GM18861 (cell line): ENCODE data around the gene ZNF280B.
"Not testable (repeated sequence)": the region's sequence is repeated elsewhere in the genome, so short reads cannot be mapped to it uniquely, and the experiment has no call there.

Source experiments
- ATAC-seq: cut with Tn5 transposase; IDR thresholded peaks from one replicate; pipeline ENCODE4 v1.9.1; 2021; ENCODE audit not compliant: unreplicated experiment

The ZNF280B gene

GRCh38 chr22:22536515-22536914 lies 28.0 kb upstream of the ZNF280B start:
- no peak for ATAC-seq

GRCh38 chr22:22535662-22536061 lies 27.1 kb upstream of the ZNF280B start:
- no peak for ATAC-seq

- no peak for ATAC-seq
Observed at GRCh38 chr22:22534604-22535415, 26.3 kb upstream of the ZNF280B start.

GRCh38 chr22:22533863-22534262 lies 25.3 kb upstream of the ZNF280B start:
- ATAC-seq = no peak

- ATAC-seq = no peak
Observed at GRCh38 chr22:22533417-22533816, 24.9 kb upstream of the ZNF280B start.

GRCh38 chr22:22532547-22533071 lies 24.1 kb upstream of the ZNF280B start:
- not testable (repeated sequence) for ATAC-seq

GRCh38 chr22:22531770-22532546 lies 23.4 kb upstream of the ZNF280B start:
- no peak for ATAC-seq

- ATAC-seq = no peak
Observed at GRCh38 chr22:22528780-22529179, 20.2 kb upstream of the ZNF280B start.

- no peak for ATAC-seq
Observed at GRCh38 chr22:22527312-22527711, 18.8 kb upstream of the ZNF280B start.

GRCh38 chr22:22526125-22526912 lies 17.8 kb upstream of the ZNF280B start:
- no peak for ATAC-seq

GRCh38 chr22:22523494-22523893 lies 15.0 kb upstream of the ZNF280B start:
- ATAC-seq = no peak

GRCh38 chr22:22521631-22522030 lies 13.1 kb upstream of the ZNF280B start:
- no peak for ATAC-seq

- ATAC-seq = no peak
Observed at GRCh38 chr22:22520667-22521602, 12.4 kb upstream of the ZNF280B start.

GRCh38 chr22:22520020-22520656 lies 11.6 kb upstream of the ZNF280B start, which contains the start of gene ZNF280A:
Gene ZNF280A (minus strand): TSS chr22:22520270. CDS start chr22:22515630, 4,640 bp downstream.
- no peak for ATAC-seq

GRCh38 chr22:22519591-22519990 lies 11.0 kb upstream of the ZNF280B start:
- no peak for ATAC-seq

GRCh38 chr22:22516992-22517391 lies 8.4 kb upstream of the ZNF280B start:
- no peak for ATAC-seq

- no peak for ATAC-seq
Observed at GRCh38 chr22:22515890-22516289, 7.3 kb upstream of the ZNF280B start.

GRCh38 chr22:22514431-22514830 lies 5.9 kb upstream of the ZNF280B start:
- not testable (repeated sequence) for ATAC-seq

- no peak for ATAC-seq
Observed at GRCh38 chr22:22513619-22514018, 5.1 kb upstream of the ZNF280B start.
